Activated T-cell treated with anti-CD3 and anti-CD28 coated beads, Interleukin-2, amount 50 U/mL, for 48 hours (primary cell): ENCODE results near the gene TEX14.
"Not testable (repeated sequence)": the region's sequence is repeated elsewhere in the genome, so short reads cannot be mapped to it uniquely, and the experiment has no call there.

Experiments
- DNase-seq, 2 experiments: peaks; one replicate each; pipeline ENCODE4 v3.0.0-alpha.2; 2020

Gene TEX14

DNA sequence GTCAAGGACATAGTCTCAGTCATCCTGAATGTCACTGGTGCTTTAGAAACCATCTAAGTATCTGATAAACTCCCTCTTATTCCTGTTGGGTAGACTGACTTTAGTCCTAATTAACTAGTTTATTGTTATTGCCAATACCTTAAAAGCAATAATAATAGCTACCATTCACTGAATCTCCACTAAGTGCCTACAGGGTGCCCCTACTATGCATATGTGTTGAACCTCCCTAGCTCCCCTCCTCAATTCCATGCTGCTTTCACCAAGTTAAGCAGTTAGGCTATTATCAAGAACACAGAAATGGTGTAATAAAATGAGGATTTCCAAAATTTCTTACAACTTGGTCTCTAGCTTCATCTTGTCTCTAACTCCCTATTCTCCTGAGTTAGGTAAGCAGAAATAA, 89.9 kb downstream of the TEX14 start:
- no peak for DNase-seq

- no peak for DNase-seq
Measured at GRCh38 chr17:58597371-58597770, 94.5 kb downstream of the TEX14 start.

DNA sequence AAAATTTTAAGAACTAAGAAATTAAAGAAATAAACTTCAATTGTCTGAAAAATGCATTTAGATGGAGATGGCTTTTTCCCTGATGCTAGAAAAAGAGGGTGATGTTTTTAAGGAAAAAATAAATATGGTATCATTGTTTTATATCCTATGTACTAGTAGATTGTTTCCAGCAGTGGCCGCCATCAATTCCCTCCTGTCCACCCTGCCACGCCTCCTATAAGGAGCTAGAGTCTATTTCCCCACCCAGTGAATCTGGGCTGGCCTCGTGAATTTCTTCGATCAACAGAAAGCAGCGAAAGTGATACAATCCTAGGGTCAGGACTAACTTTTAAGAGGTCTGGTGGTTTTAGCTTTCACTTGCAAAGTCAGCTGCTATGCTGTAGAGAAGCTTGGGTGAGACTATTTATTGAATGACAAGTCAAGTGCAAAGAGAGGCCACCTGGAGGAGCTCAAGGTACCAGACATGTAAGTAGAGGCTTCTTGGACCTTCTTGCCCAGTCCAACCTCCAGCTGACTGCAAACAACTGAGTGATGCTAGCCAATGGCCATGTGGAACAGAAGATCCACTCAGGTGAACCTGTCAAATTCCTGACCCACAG, 96.6 kb downstream of the TEX14 start:
- no peak for DNase-seq

DNA sequence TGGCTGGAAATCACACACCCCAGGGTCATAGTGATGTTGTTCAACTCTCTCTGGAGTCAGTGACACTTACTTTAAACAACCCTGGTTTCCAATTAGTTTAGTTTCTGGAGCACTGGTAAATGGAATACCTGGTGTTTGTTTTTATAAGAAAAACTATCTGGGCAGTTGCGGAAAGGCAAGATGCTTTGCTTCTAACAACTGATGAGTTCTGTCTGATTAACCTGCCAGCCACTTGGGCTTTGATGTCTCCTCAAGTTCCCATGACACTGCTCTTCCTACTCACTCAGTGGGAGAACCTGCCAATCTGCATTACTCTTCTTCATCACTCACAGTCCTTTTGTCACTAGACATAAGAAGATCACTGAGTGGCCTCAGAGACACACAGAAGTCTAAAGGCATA, 98.7 kb downstream of the TEX14 start:
- no peak for DNase-seq

DNA sequence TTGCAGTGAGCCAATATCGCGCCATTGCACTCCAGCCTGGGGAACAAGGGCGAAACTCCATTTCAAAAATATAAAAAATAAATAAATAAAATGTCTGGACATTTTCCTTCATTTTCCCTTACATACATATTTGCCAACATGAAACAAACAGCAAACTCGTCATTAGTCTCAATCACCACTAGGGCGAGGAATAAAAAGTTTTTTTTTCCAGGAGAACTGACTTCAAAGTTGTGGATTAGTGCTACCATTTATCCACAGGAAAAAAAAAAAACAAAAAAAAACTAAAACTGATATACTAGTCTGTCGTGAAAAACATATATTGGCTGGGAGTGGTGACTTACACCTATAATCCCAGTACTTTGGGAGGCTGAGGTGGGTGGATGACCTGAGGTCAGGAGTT, 100.4 kb downstream of the TEX14 start:
- no peak for DNase-seq

- no peak for DNase-seq
Measured at GRCh38 chr17:58590377-58590776, 101.5 kb downstream of the TEX14 start.

- peak; percentile 71 to 74 for DNase-seq
Measured at GRCh38 chr17:58587713-58588117, 104.1 kb downstream of the TEX14 start.

DNA sequence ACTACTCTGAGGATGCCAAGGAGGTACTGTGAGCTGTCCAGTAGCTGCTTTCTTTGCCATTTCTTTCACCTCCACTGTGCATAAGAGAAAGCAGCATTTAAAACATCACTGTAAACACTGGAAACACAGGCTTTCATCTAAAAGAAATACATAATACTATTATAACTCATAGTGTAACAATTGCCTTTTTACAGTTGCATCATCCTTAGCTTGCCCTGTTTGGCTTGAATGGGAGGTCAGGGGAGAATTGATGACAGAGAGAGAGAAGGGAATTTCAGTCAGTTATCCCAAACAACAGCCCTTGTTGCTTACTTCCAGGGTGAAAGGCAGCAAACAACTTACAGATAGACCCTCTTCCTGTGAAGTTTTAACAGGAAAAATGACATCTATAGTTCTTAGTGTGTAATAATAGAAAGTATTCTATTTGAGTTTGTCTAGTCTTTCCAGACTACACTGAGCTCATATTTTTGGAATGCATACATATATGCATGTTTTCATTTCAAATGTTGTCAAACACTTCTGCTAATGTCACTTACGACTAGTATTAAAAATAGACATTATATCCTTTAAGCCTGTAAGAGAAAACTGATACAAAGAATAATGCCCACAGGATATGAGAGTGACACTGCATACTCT, 105.7 kb downstream of the TEX14 start:
- no peak for DNase-seq

- no peak for DNase-seq
Measured at GRCh38 chr17:58585554-58585953, 106.3 kb downstream of the TEX14 start.

- DNase-seq: no peak
Measured at GRCh38 chr17:58583486-58583885, 108.4 kb downstream of the TEX14 start.

DNA sequence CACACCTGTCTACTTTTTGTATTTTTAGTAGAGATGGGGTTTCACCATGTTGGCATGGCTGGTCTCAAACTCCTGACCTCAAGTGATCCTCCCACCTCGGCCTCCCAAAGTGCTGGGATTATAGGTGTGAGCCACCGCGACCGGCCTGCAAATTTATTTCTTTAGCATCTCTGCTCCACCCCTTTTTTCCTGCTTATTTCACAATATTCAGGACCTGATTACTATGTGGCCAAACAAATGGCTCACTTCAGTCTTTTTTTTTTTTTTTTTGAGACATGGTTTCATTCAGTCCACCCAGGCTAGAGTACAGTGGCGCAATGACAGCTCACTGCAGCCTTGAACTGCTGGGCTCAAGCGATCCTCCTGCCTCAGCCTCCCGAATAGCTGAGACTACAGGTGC, 109.1 kb downstream of the TEX14 start:
- DNase-seq: not testable (repeated sequence)

DNA sequence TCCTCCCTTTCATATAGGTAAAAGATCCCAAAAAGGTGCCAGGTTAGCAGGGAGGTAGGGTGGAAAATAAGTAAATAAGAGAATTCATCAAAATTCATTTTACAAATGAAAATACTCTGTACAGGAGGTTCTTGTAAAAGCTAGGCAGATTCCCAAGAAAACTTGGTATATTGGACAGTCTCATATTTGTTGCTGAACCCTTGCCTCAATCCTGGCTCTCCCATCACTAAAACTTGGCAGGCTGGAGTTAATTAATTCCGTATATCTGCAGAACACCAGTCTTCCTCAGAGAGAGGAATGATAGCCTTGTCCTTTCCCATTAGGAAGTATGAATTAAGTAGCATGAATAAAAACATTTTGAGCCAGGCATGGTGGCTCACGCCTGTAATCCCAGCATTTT, 111.2 kb downstream of the TEX14 start:
- DNase-seq: no peak

GRCh38 chr17:58577696-58578095, 114.1 kb downstream of the TEX14 start:
- peak; percentile 49 to 56 for DNase-seq

DNA sequence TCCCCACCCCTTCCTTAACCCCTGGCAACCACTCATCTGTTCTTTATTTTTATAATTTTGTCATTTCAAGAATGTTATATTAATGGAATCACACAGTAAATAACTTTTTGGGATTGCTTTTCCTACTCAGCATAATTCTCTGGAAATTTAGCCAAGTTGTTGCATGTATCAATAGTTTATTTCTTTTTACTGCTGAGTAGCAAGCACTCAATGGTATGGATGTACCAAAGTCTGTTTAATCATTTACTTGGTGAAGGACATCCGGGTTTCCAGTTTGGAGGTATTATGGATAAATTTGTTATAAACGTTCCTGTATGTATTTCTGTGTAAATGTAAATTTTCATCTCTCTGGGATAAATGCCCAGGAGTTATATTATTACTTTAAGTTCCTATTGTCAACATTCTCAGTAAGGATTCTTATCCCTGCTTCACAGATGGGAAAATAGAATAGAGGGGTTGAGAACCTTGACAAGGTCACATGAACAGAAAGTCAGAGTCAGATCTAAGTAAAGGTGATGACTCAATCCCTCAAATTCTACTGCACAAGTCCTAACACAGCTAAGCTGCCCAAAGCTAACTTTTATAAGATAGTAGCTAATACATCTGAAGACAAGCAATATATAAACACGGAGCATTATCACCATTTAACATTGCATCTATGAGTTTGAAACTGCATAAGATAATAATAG, 115.0 kb downstream of the TEX14 start:
- DNase-seq: no peak

DNA sequence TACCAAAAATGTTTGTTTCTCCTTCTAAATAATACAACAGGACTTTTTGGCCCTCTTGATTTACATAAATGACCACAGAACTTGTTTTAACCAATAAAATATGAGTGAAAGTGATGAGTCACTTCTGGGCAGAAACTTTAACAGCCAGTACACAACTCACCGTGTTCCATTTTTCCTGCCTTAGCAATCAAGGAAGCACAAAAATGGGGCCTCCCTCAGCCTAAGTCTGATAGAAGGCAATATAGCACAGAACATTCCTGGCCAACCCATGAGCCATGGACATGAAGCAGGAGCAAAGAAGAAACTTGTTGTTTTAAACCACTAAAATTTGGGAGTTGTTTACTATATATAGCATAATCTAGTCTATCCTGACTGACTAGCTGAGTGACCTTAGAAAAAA, 116.3 kb downstream of the TEX14 start:
- no peak for DNase-seq

DNA sequence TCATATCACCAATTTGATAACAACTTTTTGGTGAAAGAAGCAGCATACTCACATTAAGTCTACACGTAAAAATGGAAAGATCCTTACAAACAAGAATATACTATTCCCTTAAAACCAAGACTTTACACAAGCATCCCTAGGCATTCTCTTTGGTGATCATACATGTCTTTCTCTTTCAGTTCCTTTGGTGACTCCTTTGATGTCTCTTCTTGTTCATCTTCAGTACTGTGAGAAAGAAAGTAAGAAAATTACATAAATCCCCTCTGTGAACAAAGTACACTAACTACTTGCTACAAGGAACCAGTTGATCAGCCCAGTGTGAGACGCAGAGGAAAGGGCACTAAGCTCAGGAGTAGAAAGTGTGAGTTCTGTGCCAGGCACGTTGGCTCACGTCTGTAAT, 117.8 kb downstream of the TEX14 start:
- no peak for DNase-seq

GRCh38 chr17:58572846-58573245, 119.0 kb downstream of the TEX14 start:
- no peak for DNase-seq

GRCh38 chr17:58570758-58571157, 121.1 kb downstream of the TEX14 start:
- DNase-seq: no peak

GRCh38 chr17:58569196-58569595, 122.6 kb downstream of the TEX14 start:
- no peak for DNase-seq

GRCh38 chr17:58568044-58568799, 123.6 kb downstream of the TEX14 start:
- DNase-seq: no peak

DNA sequence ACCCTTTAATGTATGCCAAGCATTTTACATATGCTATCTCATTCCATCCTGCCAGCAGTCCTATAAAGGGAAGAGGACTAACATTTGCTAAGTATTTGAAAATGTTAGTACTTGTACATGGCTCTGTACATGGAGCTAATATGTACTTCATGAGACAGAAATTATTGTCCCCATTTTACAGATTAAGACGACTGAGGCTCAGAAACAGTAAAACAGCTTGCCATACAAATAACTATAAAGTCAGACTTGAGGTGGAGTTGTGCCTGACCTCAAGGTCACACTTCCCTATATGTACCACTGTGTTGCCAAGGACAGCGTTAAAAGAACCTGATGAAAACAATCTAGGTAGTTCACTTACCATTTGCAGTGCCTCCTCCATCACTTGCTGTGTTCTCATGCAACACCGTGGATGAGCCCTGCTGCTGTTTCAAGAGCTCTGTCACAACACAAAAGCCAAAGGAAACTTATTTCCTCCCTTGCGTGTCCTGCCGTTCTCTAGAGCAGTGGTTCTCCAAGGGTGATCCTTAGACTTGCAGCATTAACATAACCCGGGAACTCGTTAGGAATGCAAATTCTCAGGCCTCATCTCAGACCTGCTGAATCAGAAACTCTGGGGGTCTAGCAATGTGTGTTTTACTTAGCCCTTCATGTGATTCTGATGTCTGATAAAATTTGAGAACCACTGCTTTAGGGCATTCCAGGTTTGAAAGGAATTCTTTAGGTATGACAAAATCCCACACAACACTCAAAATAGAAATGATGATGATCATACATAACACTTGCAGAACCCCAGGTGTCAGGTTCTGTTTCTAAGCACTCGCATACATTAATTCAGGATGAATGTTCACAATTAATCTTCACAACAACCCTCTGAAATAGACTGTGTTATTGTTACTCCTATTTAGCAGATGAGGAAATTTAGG, 126.2 kb downstream of the TEX14 start:
- no peak for DNase-seq

- no peak for DNase-seq
Measured at GRCh38 chr17:58564971-58565370, 126.9 kb downstream of the TEX14 start.

DNA sequence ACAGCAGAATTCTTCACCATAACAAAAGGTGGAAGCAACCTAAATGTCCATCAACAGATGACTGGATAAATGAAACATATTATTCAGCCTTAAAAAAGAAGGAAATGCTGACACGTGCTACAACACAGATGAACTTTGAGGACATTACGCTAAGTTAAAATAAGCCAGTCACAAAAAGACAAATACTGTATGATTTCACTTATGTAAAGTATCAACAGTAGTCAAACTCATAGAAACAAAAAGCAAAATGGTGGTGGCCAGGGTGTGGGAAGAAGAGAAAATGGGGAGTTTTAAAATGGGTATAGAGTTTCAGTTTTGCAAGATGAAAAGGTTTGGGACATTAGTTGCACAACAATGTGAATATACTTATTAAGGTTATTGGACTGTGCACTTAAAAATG, 127.6 kb downstream of the TEX14 start:
- no peak for DNase-seq
